Measurements from ENCODE around the gene NSMCE3. TPM values are rescaled to one million over a fixed set of nuclear protein-coding genes. Genes with fewer than 3 reads are reported as not detected.

Gene NSMCE3
- total and polyA plus RNA-seq, 4 donors = 2.3 to 3.3 (median 2.8) TPM

DNA sequence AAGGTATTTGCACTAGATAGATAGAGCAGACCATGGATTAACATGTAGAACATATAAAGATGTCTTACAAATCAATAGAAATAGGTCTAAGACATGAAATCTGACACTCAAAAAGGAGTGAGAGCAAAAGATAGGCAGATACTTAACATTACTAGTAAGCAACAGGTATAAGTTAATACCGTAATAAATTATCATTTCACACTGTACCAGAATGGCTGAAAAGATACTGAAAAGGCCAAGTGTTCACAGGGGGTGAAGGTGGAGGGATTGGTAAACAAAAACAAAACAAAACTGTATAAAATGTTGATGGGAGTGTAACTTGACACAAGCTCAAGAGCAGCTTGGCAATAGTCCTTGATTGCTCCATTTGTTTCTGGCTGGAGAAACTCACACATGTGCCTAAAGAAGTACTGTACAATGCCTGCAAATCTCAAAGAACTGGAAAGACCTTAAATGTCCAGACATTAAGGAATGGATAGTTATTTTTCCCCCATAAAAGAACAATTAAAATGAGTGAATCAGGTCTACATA lies 3.5 kb downstream of the NSMCE3 start:
- TF ChIP-seq NR2F2 (IDR thresholded peaks at IDR 0.05) (no peak), FOXA2 (IDR thresholded peaks at IDR 0.05) (no peak), HNF4G (IDR thresholded peaks at IDR 0.05) (no peak), HNF4A (conservative IDR thresholded peaks at IDR 0.05) (no peak), RXRA (IDR thresholded peaks at IDR 0.05) (no peak), YY1 (IDR thresholded peaks at IDR 0.05) (no peak), REST (IDR thresholded peaks at IDR 0.05) (no peak), JUND (IDR thresholded peaks at IDR 0.05) (no peak)
- TF ChIP-seq, protein P1, sequence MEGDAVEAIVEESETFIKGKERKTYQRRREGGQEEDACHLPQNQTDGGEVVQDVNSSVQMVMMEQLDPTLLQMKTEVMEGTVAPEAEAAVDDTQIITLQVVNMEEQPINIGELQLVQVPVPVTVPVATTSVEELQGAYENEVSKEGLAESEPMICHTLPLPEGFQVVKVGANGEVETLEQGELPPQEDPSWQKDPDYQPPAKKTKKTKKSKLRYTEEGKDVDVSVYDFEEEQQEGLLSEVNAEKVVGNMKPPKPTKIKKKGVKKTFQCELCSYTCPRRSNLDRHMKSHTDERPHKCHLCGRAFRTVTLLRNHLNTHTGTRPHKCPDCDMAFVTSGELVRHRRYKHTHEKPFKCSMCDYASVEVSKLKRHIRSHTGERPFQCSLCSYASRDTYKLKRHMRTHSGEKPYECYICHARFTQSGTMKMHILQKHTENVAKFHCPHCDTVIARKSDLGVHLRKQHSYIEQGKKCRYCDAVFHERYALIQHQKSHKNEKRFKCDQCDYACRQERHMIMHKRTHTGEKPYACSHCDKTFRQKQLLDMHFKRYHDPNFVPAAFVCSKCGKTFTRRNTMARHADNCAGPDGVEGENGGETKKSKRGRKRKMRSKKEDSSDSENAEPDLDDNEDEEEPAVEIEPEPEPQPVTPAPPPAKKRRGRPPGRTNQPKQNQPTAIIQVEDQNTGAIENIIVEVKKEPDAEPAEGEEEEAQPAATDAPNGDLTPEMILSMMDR (IDR thresholded peaks at IDR 0.05; ENCODE audit: low read depth, low read length, missing input control) = no peak
- TF ChIP-seq, protein P2, sequence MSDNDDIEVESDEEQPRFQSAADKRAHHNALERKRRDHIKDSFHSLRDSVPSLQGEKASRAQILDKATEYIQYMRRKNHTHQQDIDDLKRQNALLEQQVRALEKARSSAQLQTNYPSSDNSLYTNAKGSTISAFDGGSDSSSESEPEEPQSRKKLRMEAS (IDR thresholded peaks at IDR 0.05) = no peak
- TF ChIP-seq, protein P3, sequence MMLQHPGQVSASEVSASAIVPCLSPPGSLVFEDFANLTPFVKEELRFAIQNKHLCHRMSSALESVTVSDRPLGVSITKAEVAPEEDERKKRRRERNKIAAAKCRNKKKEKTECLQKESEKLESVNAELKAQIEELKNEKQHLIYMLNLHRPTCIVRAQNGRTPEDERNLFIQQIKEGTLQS (IDR thresholded peaks at IDR 0.05) = no peak
- TF ChIP-seq, protein P4, sequence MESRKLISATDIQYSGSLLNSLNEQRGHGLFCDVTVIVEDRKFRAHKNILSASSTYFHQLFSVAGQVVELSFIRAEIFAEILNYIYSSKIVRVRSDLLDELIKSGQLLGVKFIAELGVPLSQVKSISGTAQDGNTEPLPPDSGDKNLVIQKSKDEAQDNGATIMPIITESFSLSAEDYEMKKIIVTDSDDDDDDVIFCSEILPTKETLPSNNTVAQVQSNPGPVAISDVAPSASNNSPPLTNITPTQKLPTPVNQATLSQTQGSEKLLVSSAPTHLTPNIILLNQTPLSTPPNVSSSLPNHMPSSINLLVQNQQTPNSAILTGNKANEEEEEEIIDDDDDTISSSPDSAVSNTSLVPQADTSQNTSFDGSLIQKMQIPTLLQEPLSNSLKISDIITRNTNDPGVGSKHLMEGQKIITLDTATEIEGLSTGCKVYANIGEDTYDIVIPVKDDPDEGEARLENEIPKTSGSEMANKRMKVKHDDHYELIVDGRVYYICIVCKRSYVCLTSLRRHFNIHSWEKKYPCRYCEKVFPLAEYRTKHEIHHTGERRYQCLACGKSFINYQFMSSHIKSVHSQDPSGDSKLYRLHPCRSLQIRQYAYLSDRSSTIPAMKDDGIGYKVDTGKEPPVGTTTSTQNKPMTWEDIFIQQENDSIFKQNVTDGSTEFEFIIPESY (IDR thresholded peaks at IDR 0.05) = no peak
- Histone ChIP-seq H3K9me3 (ENCODE audit: control insufficient read depth in 4 of 4, low read length in 3 of 4) (no peaks in the 10 kb centered on the region), H3K9ac (ENCODE audit: low read depth in 1 of 2, low read length in 2 of 2) (no peak overlapping the region), H3K27me3 (ENCODE audit: control insufficient read depth in 4 of 4, insufficient read depth in 4 of 4, low read length in 3 of 4) (no peaks in the 10 kb centered on the region), H3K4me1 (ENCODE audit: control insufficient read depth in 4 of 4, insufficient read depth in 4 of 4, low read length in 3 of 4) (peaks cover 2 to 25% (median 17%) of the 10 kb centered on the region in 4 donors), H3K4me3 (ENCODE audit: low read depth in 1 of 3, low read length in 3 of 3) (no peak overlapping the region), H3K36me3 (ENCODE audit: control insufficient read depth in 4 of 4, insufficient read depth in 3 of 4, low read depth in 1 of 4, low read length in 3 of 4) (no peaks in the 10 kb centered on the region), H3K27ac (ENCODE audit: low read depth in 1 of 2, low read length in 2 of 2) (no peak overlapping the region)
- WGBS = 96% methylated on average over 1 of the region's 1 CpG
- DNase-seq (ENCODE audit: low spot score) = no peak

DNA sequence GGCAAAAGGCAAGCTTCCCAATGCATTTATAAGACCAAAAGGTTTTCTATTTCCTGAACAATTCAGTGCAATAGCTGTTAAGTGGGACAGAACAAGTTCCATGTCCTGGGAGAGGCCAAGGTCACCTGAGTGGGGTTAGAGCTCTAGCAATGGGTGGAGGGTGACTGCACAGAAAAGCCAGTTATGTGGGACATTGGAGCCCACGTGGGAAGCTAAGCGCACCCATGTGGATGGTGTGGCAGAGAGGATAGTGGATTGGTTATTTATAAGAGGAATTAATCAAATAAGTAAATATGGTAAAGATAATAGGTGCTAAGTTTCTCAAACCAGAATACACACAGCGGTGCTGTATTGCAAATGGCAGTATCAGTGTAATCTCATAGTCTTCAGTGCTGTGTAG lies 6.3 kb downstream of the NSMCE3 start:
- H3K4me3 ChIP-seq (ENCODE audit: low read depth in 1 of 3, low read length in 3 of 3) = no peak overlapping the region
- no peaks in the 10 kb centered on the region for H3K27me3 ChIP-seq (ENCODE audit: control insufficient read depth in 4 of 4, insufficient read depth in 4 of 4, low read length in 3 of 4)
- no peak overlapping the region for H3K9ac ChIP-seq (ENCODE audit: low read depth in 1 of 2, low read length in 2 of 2)
- no peaks in the 10 kb centered on the region for H3K36me3 ChIP-seq (ENCODE audit: control insufficient read depth in 4 of 4, insufficient read depth in 3 of 4, low read depth in 1 of 4, low read length in 3 of 4)
- no peak overlapping the region for H3K27ac ChIP-seq (ENCODE audit: low read depth in 1 of 2, low read length in 2 of 2)
- H3K4me1 ChIP-seq (ENCODE audit: control insufficient read depth in 4 of 4, insufficient read depth in 4 of 4, low read length in 3 of 4) = peaks cover 0 to 14% (median 10%) of the 10 kb centered on the region in 4 donors
- WGBS = 78% methylated on average over 3 of the region's 3 CpGs
- no peak for DNase-seq (ENCODE audit: low spot score)
- TF ChIP-seq REST (IDR thresholded peaks at IDR 0.05) (no peak), FOXA2 (IDR thresholded peaks at IDR 0.05) (no peak), FOXA1 (IDR thresholded peaks at IDR 0.05) (no peak), RXRA (IDR thresholded peaks at IDR 0.05) (no peak), JUND (IDR thresholded peaks at IDR 0.05) (no peak)
- TF ChIP-seq, protein P1 (IDR thresholded peaks at IDR 0.05; ENCODE audit: low read depth, low read length, missing input control) = no peak
- TF ChIP-seq, protein P2 (IDR thresholded peaks at IDR 0.05) = no peak
- no peaks in the 10 kb centered on the region for H3K9me3 ChIP-seq (ENCODE audit: control insufficient read depth in 4 of 4, low read length in 3 of 4)
